GM12864 (cell line): Measurements from ENCODE around the gene CMTR1.

Experiments
- DNase-seq: peaks from one replicate; pipeline ENCODE4 v3.0.0-alpha.2; 2011; ENCODE audit warnings: low read depth
- H3K4me3 ChIP-seq: 2 replicates; pipeline ENCODE4 v1.5.1; 2011; ENCODE audit warnings: mild to moderate bottlenecking, low read depth, low read length, control low read depth
- TF ChIP-seq, protein P1 (sequence below): IDR thresholded peaks from 2 replicates; pipeline ENCODE4 v1.5.1; 2011; ENCODE audit warnings: low read depth, mild to moderate bottlenecking, moderate library complexity, low read length, control low read depth, inconsistent platforms; ENCODE audit errors: missing control alignments

The CMTR1 gene

DNA sequence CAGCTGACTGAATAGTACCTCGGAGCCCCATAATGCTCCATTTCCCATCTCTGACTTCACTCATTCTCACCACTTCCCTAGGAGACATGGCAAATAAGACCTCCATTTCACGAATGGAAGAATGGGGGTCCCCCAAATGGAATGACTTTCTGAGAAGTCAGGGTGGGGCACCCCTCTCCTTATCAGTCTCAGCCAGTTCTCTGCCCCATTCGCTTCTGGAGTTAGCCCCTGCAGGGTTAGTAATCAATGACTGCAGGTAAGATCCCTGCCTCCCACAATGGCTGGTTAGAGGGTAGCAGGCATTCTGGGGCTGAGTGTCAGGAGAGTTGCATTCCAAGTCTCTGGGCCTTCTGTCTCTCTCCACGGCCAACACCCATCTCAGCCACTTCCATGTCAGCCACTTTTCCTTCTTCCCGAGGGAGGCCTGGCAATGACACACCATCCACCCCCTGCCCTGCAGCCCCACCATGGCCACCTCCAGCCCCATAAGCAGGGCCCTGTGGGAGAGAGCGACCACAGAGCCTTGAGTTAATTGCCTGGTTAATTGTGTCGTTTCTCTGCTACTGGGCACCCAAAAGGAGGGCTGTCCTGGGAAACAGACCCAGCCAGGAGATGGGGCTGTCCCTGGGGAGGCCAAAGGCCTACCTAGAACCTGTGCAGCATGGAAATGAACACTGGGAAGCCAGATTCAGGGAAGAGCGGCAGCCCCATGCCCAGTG is 53.3 kb downstream of the CMTR1 start:
- DNase-seq = no peak
- TF ChIP-seq, protein P1, sequence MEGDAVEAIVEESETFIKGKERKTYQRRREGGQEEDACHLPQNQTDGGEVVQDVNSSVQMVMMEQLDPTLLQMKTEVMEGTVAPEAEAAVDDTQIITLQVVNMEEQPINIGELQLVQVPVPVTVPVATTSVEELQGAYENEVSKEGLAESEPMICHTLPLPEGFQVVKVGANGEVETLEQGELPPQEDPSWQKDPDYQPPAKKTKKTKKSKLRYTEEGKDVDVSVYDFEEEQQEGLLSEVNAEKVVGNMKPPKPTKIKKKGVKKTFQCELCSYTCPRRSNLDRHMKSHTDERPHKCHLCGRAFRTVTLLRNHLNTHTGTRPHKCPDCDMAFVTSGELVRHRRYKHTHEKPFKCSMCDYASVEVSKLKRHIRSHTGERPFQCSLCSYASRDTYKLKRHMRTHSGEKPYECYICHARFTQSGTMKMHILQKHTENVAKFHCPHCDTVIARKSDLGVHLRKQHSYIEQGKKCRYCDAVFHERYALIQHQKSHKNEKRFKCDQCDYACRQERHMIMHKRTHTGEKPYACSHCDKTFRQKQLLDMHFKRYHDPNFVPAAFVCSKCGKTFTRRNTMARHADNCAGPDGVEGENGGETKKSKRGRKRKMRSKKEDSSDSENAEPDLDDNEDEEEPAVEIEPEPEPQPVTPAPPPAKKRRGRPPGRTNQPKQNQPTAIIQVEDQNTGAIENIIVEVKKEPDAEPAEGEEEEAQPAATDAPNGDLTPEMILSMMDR = no peak
- H3K4me3 ChIP-seq = no peak overlapping the region

DNA sequence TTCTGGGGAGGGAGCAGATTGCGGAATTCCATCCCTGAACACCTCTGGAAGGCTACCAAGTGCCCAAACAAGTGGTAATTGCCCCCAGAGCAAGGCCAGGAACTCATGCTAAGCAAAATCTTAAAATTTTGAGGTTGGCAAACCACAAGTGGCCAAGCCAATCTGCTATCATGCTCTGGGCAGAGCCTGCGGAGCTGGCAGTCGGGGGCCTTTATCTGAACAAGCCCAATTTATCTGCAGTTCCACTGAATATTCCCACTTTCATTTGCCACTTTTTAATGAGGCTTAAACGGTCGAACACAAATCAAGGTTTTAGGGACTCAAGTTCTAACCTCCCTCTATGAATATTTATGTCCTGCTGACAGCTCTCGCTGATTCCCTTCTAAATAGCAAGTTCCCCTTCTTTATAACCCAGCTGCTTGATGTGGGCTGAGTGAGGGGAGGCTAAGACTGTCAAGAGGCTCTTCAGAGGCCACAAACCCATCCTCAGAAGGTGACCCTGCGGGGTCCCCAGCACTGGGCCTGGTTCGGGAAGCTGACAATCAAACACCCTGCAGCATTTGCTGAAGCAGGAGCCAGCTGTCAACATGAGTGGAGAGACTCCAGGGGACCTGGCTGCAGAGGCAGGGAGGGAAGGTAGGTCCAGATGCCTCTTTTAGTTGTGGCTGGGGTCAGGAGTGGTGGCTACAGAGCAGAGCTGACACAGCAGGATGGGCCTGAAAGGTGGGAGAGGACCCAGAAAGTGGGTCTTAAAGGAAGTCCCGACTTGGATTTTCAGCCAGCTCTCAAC is 54.8 kb downstream of the CMTR1 start:
- no peak for DNase-seq
- TF ChIP-seq, protein P1 = no peak
- no peak overlapping the region for H3K4me3 ChIP-seq

DNA sequence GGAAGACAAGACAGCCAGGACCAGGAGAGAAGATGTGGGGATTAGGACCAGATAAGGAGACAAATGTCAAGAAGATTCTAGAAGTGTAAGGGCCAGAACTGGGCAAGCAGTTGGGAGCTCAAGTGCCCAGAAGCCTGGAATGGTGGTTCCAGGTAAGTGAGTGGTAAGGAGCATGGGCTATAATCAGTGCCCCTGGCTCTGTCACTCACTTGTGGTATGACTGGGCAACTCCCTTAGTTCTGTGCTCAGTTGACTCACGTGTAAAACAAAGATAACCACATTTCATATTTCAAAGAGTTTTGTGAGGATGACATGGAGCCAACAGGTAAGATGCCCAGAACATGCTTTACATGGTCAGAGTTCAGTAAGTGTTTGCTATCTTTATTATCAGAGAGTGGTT is 55.5 kb downstream of the CMTR1 start:
- TF ChIP-seq, protein P1 = no peak
- H3K4me3 ChIP-seq = no peak overlapping the region
- no peak for DNase-seq

DNA sequence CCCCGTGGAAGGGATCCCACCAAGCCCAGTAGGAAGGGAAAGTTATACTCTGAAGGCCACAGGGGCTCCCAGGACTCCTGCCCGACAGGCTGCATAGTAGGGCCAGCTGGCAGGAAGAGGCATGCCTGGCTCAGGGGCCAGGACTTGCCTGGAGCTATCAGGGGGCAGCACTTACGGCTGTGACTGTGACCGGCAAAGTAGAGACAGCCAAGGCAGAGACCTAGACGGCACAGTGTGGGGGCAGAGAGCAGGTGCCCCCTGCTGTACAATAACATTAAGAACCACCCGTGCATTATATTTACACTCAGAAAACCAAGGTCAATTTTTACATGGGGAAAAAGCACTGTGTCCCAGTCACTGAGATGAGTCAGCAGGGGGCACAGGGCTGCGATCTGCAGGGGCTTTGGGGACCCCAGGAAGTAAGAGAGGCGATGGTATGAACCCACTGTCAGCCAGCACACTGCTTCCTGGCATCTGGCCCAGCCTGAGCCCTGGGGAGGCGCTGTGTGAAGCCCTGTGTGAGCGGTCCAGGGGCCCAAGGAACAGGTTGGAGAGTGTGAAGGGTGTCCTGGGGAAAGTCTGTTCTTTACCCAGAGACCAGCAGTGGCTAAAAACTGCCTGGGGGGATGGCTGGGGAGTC is 56.8 kb downstream of the CMTR1 start:
- DNase-seq = no peak
- no peak overlapping the region for H3K4me3 ChIP-seq
- TF ChIP-seq, protein P1 = peak; percentile 29

DNA sequence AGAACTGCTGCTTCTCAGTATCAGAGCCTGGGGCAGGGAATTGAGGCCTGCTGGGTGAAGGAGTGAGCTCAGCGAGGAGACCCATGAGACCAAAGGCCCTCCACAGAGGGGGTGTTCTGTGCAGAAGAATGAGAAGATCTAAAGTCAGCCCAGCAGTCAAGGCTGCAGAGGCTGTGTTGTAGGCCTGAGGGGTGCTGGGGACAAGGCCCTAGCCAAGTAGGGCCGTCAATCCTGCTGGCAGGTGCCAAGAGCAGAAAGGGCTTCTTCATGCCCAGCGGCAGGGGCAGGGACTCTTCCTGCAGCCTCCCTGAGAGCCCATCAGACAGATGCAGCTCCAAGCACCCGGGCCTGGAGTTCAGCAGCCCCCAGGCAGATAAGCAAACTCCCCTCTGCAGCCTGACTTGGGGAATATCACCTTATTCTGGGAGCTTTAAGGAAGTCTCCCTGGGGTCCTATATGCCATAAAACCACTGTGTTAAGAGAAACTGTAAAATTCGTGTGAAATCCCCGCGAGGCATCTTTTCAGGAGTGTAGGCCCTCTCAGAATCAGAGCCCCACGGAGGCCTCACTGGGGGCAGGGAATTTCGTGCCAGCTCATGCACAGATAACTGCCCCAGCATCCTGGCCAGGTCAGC is 57.6 kb downstream of the CMTR1 start:
- TF ChIP-seq, protein P1 = no peak
- no peak for DNase-seq
- no peak overlapping the region for H3K4me3 ChIP-seq

DNA sequence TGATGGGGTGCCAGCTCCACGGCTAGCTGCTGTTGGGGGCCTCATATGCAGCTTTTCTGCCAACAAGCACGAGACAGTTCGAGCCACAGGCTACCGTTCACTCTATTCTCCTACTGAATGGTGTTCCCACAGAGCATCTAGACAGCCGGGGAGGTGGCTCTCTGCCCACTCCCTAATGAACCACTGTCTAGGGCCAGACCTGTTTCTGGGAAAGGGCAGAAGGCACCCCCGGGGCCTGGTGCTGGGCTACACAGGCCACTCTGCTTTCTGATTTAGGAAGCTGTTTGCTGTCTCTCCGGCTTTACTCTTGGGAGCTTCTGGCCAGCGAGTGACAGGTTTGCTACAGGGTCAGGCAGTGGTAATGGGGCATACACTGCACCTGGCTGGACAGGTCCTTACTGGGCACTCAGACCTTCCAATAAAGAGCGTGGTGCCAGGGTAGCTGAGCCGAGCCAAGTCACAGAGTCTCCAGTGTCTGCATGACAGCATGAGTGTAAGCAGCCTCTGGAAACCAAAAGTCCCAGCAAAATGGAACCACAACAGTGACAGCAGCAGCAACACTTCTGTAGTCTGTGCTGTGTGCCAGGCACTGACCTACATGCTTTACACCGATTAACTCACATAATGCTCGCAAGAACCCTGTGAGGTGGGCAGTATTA is 58.3 kb downstream of the CMTR1 start:
- no peak overlapping the region for H3K4me3 ChIP-seq
- no peak for DNase-seq
- TF ChIP-seq, protein P1 = no peak
